GM19023 (cell line): ENCODE results near the gene MYO1D.
"Not testable (repeated sequence)": the region's sequence is repeated elsewhere in the genome, so short reads cannot be mapped to it uniquely, and the experiment has no call there.

Experiments
- ATAC-seq: cut with Tn5 transposase; IDR thresholded peaks from one replicate; pipeline ENCODE4 v1.9.1; 2021; ENCODE audit warnings: mild to moderate bottlenecking, moderate library complexity; ENCODE audit not compliant: unreplicated experiment

MYO1D gene

DNA sequence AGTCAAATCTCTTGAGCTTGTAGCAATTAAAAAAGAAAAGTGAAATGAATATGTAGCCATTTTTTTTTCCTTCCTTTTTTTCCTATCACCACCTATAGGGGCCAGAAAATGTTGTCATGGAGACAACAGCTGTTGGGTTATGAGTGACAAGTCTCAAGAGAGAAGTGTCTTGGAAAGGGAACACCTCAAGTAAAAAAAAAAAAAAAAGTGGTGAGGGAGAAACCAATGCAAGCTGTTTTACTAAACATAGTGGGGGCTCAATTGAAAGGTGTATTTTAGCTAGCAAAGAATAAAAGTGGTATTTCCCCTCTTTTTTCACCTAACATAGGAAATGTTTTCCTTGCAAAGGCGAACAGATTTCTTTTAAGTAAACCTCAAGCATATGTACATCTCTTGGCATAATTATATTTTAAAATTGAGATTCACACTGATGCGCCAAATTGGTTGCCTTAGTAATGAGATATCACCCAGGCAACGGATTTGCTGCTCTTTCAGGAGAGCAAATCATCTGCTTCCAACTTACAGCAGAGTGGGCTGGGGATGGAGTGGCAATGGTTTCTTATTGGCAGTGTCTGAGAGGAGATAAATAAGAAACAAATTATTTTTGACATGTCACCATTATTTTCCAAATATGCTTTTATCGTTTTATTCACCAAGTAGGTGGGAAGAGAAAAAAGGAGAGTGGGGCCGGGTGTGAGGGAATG, 183.6 kb downstream of the MYO1D start:
- no peak for ATAC-seq

- ATAC-seq: no peak
Observed at GRCh38 chr17:32692179-32692578, 184.7 kb downstream of the MYO1D start.

GRCh38 chr17:32689348-32689747, 187.6 kb downstream of the MYO1D start:
- ATAC-seq: no peak

DNA sequence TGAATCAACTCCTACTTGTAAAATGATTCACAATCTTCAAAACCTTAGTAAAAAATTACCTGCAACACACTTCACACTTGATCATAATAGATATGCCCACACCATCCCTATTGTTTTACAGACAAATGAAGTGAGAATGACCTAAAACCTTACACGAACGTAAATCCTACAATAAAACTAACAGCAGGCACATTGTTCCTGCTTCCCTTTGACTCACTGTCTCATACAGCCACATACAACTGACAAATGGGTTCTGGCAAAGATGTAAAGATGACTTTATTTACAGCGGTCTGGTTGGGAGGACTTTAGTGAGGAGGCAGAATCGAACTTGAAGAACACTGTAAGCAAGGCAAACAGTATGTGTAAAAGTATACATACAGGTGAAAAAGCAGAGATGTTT, 188.7 kb downstream of the MYO1D start:
- ATAC-seq: no peak

- no peak for ATAC-seq
Observed at GRCh38 chr17:32684087-32684958, 192.6 kb downstream of the MYO1D start.

DNA sequence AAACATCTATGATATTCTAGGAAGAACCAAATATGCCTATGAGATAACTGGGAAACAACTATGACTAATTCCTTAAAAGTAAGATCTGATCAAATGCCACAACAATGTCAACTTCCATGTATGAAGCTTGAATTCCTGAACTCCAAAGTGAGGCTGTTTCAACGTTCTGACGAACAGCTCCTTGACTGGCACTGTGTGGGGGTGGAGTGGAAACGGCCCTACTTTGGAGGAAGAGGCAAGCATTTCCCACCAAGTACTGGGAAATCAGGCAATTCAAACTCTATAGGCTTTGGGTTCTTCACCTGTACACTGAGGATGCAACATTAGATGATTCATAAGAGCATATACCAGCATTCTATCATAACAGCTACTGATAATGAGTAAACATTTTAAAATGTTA, 203.0 kb downstream of the MYO1D start:
- no peak for ATAC-seq

DNA sequence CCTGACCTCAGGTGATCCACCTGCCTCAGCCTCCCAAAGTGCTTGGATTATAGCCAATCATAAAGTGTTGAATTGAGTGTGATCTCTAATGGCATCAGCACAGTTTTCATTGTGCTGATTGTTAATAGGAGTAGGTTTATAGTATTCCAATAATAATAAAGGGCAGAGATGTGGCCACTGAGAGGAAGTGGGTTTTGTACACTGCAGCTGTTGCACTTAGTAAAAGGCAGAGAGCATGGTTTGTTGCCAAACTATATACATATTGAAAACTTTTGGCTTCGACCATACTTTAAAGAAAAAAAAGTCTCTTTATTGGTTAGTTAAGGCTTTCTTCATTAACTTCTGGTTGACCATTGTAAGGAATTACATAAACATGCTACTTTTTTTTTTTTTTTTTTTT, 204.2 kb downstream of the MYO1D start:
- ATAC-seq: no peak

DNA sequence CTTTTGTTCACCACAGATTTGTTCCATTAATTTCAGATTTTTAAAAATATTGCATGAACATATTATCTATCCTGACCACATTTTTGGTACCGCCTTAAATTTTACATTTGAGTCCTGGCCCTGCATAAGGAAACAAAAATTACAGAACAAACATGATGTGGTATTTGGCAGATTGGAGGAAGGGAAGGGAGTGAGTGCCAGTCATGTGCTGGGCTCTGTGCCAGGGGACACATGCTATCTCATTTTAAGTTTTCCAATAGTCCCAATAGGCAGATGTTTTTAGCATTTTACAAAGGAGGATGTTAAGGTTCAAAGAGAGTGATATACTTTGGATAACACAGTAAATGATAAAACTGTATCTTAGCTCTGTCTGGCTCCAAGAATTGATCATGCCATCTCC, 205.0 kb downstream of the MYO1D start:
- no peak for ATAC-seq

- no peak for ATAC-seq
Observed at GRCh38 chr17:32664936-32665583, 211.9 kb downstream of the MYO1D start.

- ATAC-seq: no peak
Observed at GRCh38 chr17:32660496-32660985, 216.4 kb downstream of the MYO1D start.

DNA sequence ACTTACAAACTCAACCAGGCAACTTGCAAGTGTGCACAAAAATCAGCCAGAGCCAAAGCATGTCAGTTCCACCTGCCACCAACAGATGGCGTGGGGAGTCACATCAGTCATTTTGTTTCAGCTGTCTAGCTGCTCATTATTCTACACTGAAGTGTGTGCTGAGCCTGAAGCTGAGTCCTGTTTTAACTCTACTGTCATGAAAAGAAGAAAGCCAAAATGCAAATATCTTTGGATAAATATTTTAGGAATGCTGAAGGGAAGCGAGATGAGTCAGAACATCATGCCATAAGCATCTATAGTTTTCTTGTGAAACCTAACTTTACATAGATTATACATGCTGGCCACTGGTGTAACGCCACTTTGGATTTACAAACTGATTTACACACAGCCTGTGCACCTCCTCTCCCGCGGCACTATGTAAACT, 217.5 kb downstream of the MYO1D start:
- no peak for ATAC-seq

- ATAC-seq: no peak
Observed at GRCh38 chr17:32658470-32659418, 218.2 kb downstream of the MYO1D start.

GRCh38 chr17:32656886-32657285, 220.0 kb downstream of the MYO1D start:
- ATAC-seq: no peak

DNA sequence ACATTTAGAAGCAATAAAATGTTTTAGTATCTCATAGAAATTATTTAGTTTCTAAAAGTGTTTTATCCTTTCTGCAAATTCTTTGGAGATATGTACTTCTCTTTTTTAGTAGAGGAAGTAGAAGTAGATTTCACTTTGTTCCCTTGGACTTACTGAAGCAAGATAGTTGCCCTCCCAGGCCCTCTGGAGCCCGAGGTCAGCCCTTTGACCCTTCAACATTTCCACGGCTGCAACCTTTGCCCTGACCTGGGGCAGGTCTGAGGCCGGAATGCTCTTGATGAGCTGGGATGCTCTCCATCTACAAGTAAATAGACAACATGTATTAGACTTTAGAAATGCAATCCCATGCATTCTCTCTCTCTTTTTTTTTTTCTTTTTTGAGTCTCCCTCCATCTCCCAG, 222.6 kb downstream of the MYO1D start:
- no peak for ATAC-seq

GRCh38 chr17:32651084-32651483, 225.8 kb downstream of the MYO1D start:
- ATAC-seq: no peak

GRCh38 chr17:32648450-32648849, 228.5 kb downstream of the MYO1D start:
- ATAC-seq: no peak

DNA sequence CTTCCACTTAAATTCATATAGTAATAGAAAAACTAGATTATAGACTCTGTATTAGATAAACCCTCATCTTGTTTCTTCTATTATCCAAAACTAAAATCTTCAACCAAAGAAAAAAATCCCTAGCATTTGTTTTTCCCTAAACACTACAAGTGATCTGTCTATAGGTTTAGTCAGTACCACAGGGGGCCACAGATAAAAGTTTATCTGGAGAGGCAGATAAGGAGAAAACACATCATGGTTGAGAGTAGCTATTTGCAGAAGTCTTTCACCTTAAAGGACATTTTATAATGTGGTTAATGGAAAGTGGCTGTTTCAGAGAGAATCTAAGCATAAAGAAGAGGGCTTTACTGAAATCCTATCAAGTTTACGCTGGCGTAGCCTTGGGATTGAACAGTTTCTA, 230.0 kb downstream of the MYO1D start:
- ATAC-seq: no peak

GRCh38 chr17:32641514-32641913, 235.4 kb downstream of the MYO1D start:
- not testable (repeated sequence) for ATAC-seq

- no peak for ATAC-seq
Observed at GRCh38 chr17:32636598-32637218, 240.2 kb downstream of the MYO1D start.

GRCh38 chr17:32634167-32634566, 242.8 kb downstream of the MYO1D start:
- no peak for ATAC-seq
